H1 (cell line): Measurements from ENCODE around the gene CELF4. TPM values are rescaled to one million over a fixed set of nuclear protein-coding genes. Genes with fewer than 3 reads are reported as not detected.

ENCODE experiments used
- CTCF ChIA-PET: fragments of 300-600 bp; sonication (Branson Sonifier 250); formaldehyde crosslinking; loops from one replicate; lab custom pipeline; 2021; ENCODE audit not compliant: partially characterized antibody; lab: Charles Lee
- POLR2A ChIA-PET: fragments of 300-600 bp; sonication (Branson Sonifier 250); formaldehyde crosslinking; loops from one replicate; lab custom pipeline; 2021; ENCODE audit warnings: inconsistent platforms; ENCODE audit not compliant: partially characterized antibody; lab: Charles Lee
- DNase-seq, 2 experiments: peaks; one replicate each; pipeline versions ENCODE4 v3.0.0 to v3.0.0-alpha.2; 2010 to 2022; ENCODE audit warnings: low spot score in 2 of 2, low read depth in 1 of 2, mixed read lengths in 1 of 2
- FAIRE-seq: peaks from 2 replicates; lab custom pipeline; 2011; peaks lifted over from hg19 to GRCh38; lab: Jason Lieb, UNC
- H2AFZ ChIP-seq: 2 replicates; pipeline ENCODE4 v1.8.1; 2012; ENCODE audit warnings: low read length, inconsistent platforms
- H2AK5ac ChIP-seq: 2 replicates; pipeline ENCODE4 v1.6.1; 2013; ENCODE audit warnings: low read depth, low read length
- H2BK120ac ChIP-seq: replicated peaks from 2 replicates; pipeline ENCODE3; 2013; ENCODE audit warnings: low read depth, low read length, inconsistent platforms
- H2BK12ac ChIP-seq: 2 replicates; pipeline ENCODE4 v1.6.1; 2013; ENCODE audit warnings: low read depth, low read length
- H2BK15ac ChIP-seq: 2 replicates; pipeline ENCODE4 v1.6.1; 2013; ENCODE audit warnings: low read length
- H2BK20ac ChIP-seq: 2 replicates; pipeline ENCODE4 v1.6.1; 2013; ENCODE audit warnings: low read length
- H2BK5ac ChIP-seq: 2 replicates; pipeline ENCODE4 v1.6.1; 2013; ENCODE audit warnings: low read depth, low read length
- H3K14ac ChIP-seq: 2 replicates; pipeline ENCODE4 v1.6.1; 2013; ENCODE audit warnings: inconsistent platforms; ENCODE audit not compliant: insufficient read length
- H3K18ac ChIP-seq: 2 replicates; pipeline ENCODE4 v1.6.1; 2013; ENCODE audit warnings: low read length; ENCODE audit errors: extremely low read depth
- H3K23ac ChIP-seq: 2 replicates; pipeline ENCODE4 v1.6.1; 2013; ENCODE audit warnings: inconsistent platforms; ENCODE audit not compliant: insufficient read length
- H3K23me2 ChIP-seq: 2 replicates; pipeline ENCODE4 v1.6.1; 2013; ENCODE audit warnings: low read depth, low read length
- H3K27ac ChIP-seq: 2 replicates; pipeline ENCODE4 v1.6.1; 2011; ENCODE audit warnings: low read depth, low read length, inconsistent platforms
- H3K27me3 ChIP-seq, 4 experiments: replicated peaks in 1 of 4; 1 replicate in 1 of 4; 2 replicates in 3 of 4; pipeline versions ENCODE4 v1.6.1 to v1.8.1; 2011 to 2013; ENCODE audit warnings: low read length in 3 of 4, mild to moderate bottlenecking in 3 of 4, inconsistent platforms in 2 of 4, mixed read lengths in 2 of 4, moderate library complexity in 1 of 4; ENCODE audit not compliant: control insufficient read depth in 3 of 4, insufficient read depth in 3 of 4; ENCODE audit errors: extremely low read depth in 1 of 4
- H3K36me3 ChIP-seq, 4 experiments: 2 replicates each; pipeline versions ENCODE4 v1.6.1 to v1.8.1; 2011 to 2013; ENCODE audit warnings: mild to moderate bottlenecking in 4 of 4, low read length in 3 of 4, moderate library complexity in 2 of 4, control low read depth in 1 of 4, inconsistent platforms in 1 of 4; ENCODE audit not compliant: insufficient read depth in 4 of 4, control insufficient read depth in 2 of 4
- H3K4ac ChIP-seq: replicated peaks from 2 replicates; pipeline ENCODE3; 2013; ENCODE audit warnings: low read length, low read depth, mixed read lengths, inconsistent platforms; ENCODE audit not compliant: insufficient read length
- H3K4me1 ChIP-seq, 4 experiments: replicated peaks in 1 of 4; 1 replicate in 1 of 4; 2 replicates in 3 of 4; pipeline versions ENCODE4 v1.6.1 to v1.8.1; 2011 to 2013; ENCODE audit warnings: low read length in 3 of 4, inconsistent platforms in 2 of 4, mixed read lengths in 1 of 4; ENCODE audit not compliant: insufficient read depth in 4 of 4, control insufficient read depth in 3 of 4
- H3K4me2 ChIP-seq, 2 experiments: 2 replicates each; pipeline versions ENCODE4 v1.6.1 to v1.8.1; 2011 to 2013; ENCODE audit warnings: low read depth in 2 of 2, low read length in 2 of 2, control low read depth in 1 of 2, inconsistent platforms in 1 of 2, mild to moderate bottlenecking in 1 of 2; ENCODE audit not compliant: insufficient read depth in 1 of 2
- H3K4me3 ChIP-seq, 4 experiments: fragments of 200-600, 300-600 bp in 1 of 4; sonication (generic), shearing (Covaris generic), sonication (Bioruptor Twin) in 1 of 4; 2 replicates each; pipeline versions ENCODE4 v1.5.1 to v1.8.1; 2011 to 2016; ENCODE audit warnings: low read length in 4 of 4, low read depth in 3 of 4, control low read depth in 2 of 4, inconsistent platforms in 2 of 4, mild to moderate bottlenecking in 2 of 4, mixed read lengths in 1 of 4, moderate library complexity in 1 of 4; ENCODE audit not compliant: insufficient read depth in 2 of 4; ENCODE audit errors: extremely low read depth in 1 of 4
- H3K56ac ChIP-seq: replicated peaks from 2 replicates; pipeline ENCODE3; 2013; ENCODE audit warnings: low read depth, mild to moderate bottlenecking, mixed read lengths, low read length, inconsistent platforms; ENCODE audit not compliant: insufficient read length
- H3K79me1 ChIP-seq: 2 replicates; pipeline ENCODE4 v1.6.1; 2013; ENCODE audit warnings: low read depth, low read length, control low read depth
- H3K79me2 ChIP-seq, 2 experiments: 2 replicates each; pipeline versions ENCODE4 v1.6.1 to v1.8.1; 2012 to 2013; ENCODE audit warnings: low read length in 2 of 2, mild to moderate bottlenecking in 2 of 2, inconsistent platforms in 1 of 2; ENCODE audit not compliant: insufficient read depth in 2 of 2, control insufficient read depth in 1 of 2
- H3K9ac ChIP-seq, 4 experiments: replicated peaks in 1 of 4; 1 replicate in 1 of 4; 2 replicates in 3 of 4; pipeline versions ENCODE4 v1.6.1 to v1.8.1; 2011 to 2013; ENCODE audit warnings: low read depth in 3 of 4, low read length in 3 of 4, control low read depth in 2 of 4, mild to moderate bottlenecking in 2 of 4, moderate library complexity in 2 of 4, inconsistent platforms in 1 of 4; ENCODE audit errors: extremely low read depth in 1 of 4
- H3K9me3 ChIP-seq, 2 experiments: 2 replicates each; pipeline versions ENCODE4 v1.6.1 to v1.8.1; 2012 to 2013; ENCODE audit warnings: mild to moderate bottlenecking in 2 of 2, moderate library complexity in 2 of 2, control low read depth in 1 of 2, inconsistent platforms in 1 of 2, low read depth in 1 of 2, low read length in 1 of 2, mixed read lengths in 1 of 2; ENCODE audit not compliant: insufficient read depth in 2 of 2
- H4K20me1 ChIP-seq, 2 experiments: replicated peaks in 1 of 2; 2 replicates each; pipeline versions ENCODE3 to v1.8.1; 2011 to 2013; ENCODE audit warnings: inconsistent platforms in 2 of 2, low read length in 2 of 2, mild to moderate bottlenecking in 1 of 2; ENCODE audit not compliant: insufficient read depth in 2 of 2, control insufficient read depth in 1 of 2
- H4K5ac ChIP-seq: 2 replicates; pipeline ENCODE4 v1.6.1; 2013; ENCODE audit warnings: low read length, low read depth, mixed read lengths, inconsistent platforms; ENCODE audit not compliant: insufficient read length
- H4K8ac ChIP-seq: 2 replicates; pipeline ENCODE4 v1.8.0; 2013; ENCODE audit warnings: mild to moderate bottlenecking, moderate library complexity, low read length, inconsistent platforms; ENCODE audit not compliant: insufficient read depth; ENCODE audit errors: extremely low read depth
- H4K91ac ChIP-seq: replicated peaks from 2 replicates; pipeline ENCODE3; 2013; ENCODE audit warnings: low read length, mixed read lengths, inconsistent platforms; ENCODE audit not compliant: insufficient read length
- BACH1 ChIP-seq: IDR thresholded peaks from 2 replicates; pipeline ENCODE4 v1.6.1; 2012; ENCODE audit warnings: low read length, improper control_type of control experiment
- JUND ChIP-seq: IDR thresholded peaks from 2 replicates; pipeline ENCODE4 v1.6.1; 2011; ENCODE audit warnings: mild to moderate bottlenecking, improper control_type of control experiment, low read length
- MAFK ChIP-seq: IDR thresholded peaks from 2 replicates; pipeline ENCODE4 v1.6.1; 2012; ENCODE audit warnings: low read depth, mild to moderate bottlenecking, improper control_type of control experiment, low read length
- NANOG ChIP-seq: IDR thresholded peaks from 2 replicates; pipeline ENCODE4 v1.6.1; 2011; ENCODE audit warnings: low read length, low read depth, mild to moderate bottlenecking, inconsistent platforms; ENCODE audit not compliant: insufficient read depth, poor library complexity, severe bottlenecking
- WGBS, 2 experiments: shearing (Covaris generic) in 1 of 2; methylation state at CpG; one replicate each; pipeline versions ENCODE4 v1.1.6 to v1.1.7; 2013 to 2015; ENCODE audit warnings: low lambda C conversion rate in 2 of 2, mixed read lengths in 2 of 2, inconsistent platforms in 1 of 2, low coverage in 1 of 2, missing lambda C conversion rate in 1 of 2; ENCODE audit not compliant: insufficient replicate concordance in 2 of 2, insufficient coverage in 1 of 2, insufficient read length in 1 of 2; ENCODE audit errors: extremely low coverage in 1 of 2, missing lambda C conversion rate in 1 of 2; 5-methylcytosine and 5-hydroxymethylcytosine counted together
- polyA plus RNA-seq, 7 experiments: library from polyadenylated mRNA; depleted of rRNA in 3 of 7; stranded (reverse) in 5 of 7; unstranded in 2 of 7; fragments of >200 nt in 5 of 7; fragments of 200-250 nt in 2 of 7; gene quantifications; 1 replicate in 5 of 7; 2 replicates in 1 of 7; 4 replicates in 1 of 7; pipeline versions ENCODE4 v1.2.1 to v1.2.3, GENCODE V29; 2011 to 2013; ENCODE audit warnings: missing spikeins in 2 of 7, mixed read lengths in 2 of 7
- total RNA-seq: library from RNA; stranded (reverse); fragmentation: NEBNext Ultra II Directional; extraction: Animal tissue kit (Norgen Biotek cat#: 25700); gene quantifications from 2 replicates; pipeline ENCODE4 v1.2.1, GENCODE V29; 2021

CELF4 gene
- total and polyA plus RNA-seq, 2 of the 8 experiments (the other 6 are each of a cell fraction or from before 2014, with no cell fraction given): 1.6 to 3.4 TPM

DNA sequence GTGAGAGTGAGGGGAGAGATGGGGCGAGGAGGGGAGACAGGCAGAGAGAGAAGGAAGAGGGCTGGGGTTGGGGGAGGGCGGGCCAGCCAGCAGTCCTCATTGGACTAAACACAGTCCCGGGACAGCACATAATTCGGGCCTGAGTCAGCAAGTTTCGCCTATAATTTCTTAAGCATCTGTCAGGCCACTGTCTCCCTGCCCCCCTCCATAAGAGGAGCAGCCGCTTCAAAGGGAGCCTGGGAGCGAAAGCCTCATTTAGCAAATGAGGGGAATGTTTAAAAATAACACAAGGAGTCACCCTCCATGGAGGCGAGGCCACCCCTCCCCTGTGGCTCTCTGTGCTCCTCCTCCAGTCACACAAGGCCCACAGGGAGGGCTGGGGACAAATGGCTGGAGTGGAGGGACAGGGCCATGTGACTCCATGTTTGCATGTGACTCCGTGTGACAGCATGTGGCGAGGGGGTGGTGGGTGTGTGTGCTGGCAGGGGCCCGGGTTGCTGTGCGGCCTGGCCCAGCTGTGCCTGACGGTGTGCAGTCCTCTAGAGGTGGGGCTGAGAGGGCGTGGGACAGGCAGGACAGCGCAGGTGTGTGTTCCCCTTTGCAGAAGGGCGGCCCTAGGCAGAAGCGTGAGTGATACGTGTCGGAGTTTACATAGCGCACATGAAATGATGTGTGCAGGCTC, 162.4 kb downstream of the CELF4 start:
- no peak overlapping the region for H3K27ac ChIP-seq
- H2AFZ ChIP-seq: no peak overlapping the region
- H3K4me2 ChIP-seq: no peak overlapping the region
- no peaks in the 10 kb centered on the region for H3K9me3 ChIP-seq
- no peak overlapping the region; the same call in 1 of the 2 replicates for H2BK20ac ChIP-seq
- no peaks in the 10 kb centered on the region for H3K23me2 ChIP-seq
- H3K36me3 ChIP-seq: no peaks in the 10 kb centered on the region
- H2BK12ac ChIP-seq: peak overlapping the region; percentile 77; the same call in 1 of the 2 replicates
- H4K20me1 ChIP-seq: no peaks in the 10 kb centered on the region
- H4K8ac ChIP-seq: 0 out of 2 replicates have a peak overlapping the region, but pooled peaks have one; percentile 6
- TF ChIP-seq BACH1 (0 out of 2 replicates have a peak, but pooled peaks have one; percentile 15), MAFK (peak; percentile 62; the same call in 1 of the 2 replicates), NANOG (no peak), JUND (no peak)
- H3K14ac ChIP-seq: no peak overlapping the region
- H3K18ac ChIP-seq: peak overlapping the region; percentile 20; the same call in 1 of the 2 replicates
- no peaks in the 10 kb centered on the region for H3K79me2 ChIP-seq
- H3K4me1 ChIP-seq: peaks cover 0 to 11% (median 3%) of the 10 kb centered on the region in 4 experiments; a peak in 3 of 7 replicates
- no peak overlapping the region for H2BK120ac ChIP-seq
- no peak overlapping the region for H3K4me3 ChIP-seq
- no peaks in the 10 kb centered on the region; the same call in 1 of the 2 replicates for H3K79me1 ChIP-seq
- H4K5ac ChIP-seq: no peak overlapping the region
- H3K56ac ChIP-seq: no peak overlapping the region
- FAIRE-seq (no peak), DNase-seq (no peak)
- H4K91ac ChIP-seq: no peak overlapping the region
- ChIA-PET CTCF (interaction anchor here (1.4 to 2.3 kb wide), 2 partner anchors 27 to 72 kb away, joined by 3 to 8 read pairs; no protein-coding TSS in a partner anchor), POLR2A (no interaction called here)
- H2AK5ac ChIP-seq: no peak overlapping the region
- H3K27me3 ChIP-seq: no peaks in the 10 kb centered on the region; a peak in 2 of 7 replicates
- no peak overlapping the region for H3K23ac ChIP-seq
- 91% methylated on average over 13 of the region's 20 CpGs; no CpG with 5 or more reads in 1 of the 2 experiments for WGBS, 2 experiments
- 0 out of 2 replicates have a peak overlapping the region, but pooled peaks have one; percentile 11 for H2BK5ac ChIP-seq
- peak overlapping the region; percentile 53; the same call in 1 of the 2 replicates for H2BK15ac ChIP-seq
- no peak overlapping the region for H3K9ac ChIP-seq
- no peak overlapping the region for H3K4ac ChIP-seq
